Nephron (organoid): ENCODE results near the gene VSX2.

Experiments used
- H3K27ac Mint-ChIP-seq, 3 experiments: 2 replicates each; pipeline ENCODE4 v1.8.0; 2020; ENCODE audit warnings: mixed read lengths in 3 of 3, mild to moderate bottlenecking in 2 of 3, moderate library complexity in 1 of 3
- H3K27me3 Mint-ChIP-seq: 2 replicates; pipeline ENCODE4 v1.8.0; 2021; ENCODE audit warnings: low read depth, mild to moderate bottlenecking, moderate library complexity, mixed read lengths
- H3K36me3 Mint-ChIP-seq: 2 replicates; pipeline ENCODE4 v1.8.0; 2020; ENCODE audit warnings: low read depth, mixed read lengths
- H3K4me1 Mint-ChIP-seq: 2 replicates; pipeline ENCODE4 v1.8.0; 2020; ENCODE audit warnings: mixed read lengths
- H3K4me3 Mint-ChIP-seq, 3 experiments: 2 replicates each; pipeline ENCODE4 v1.8.0; 2020; ENCODE audit warnings: mild to moderate bottlenecking in 3 of 3, mixed read lengths in 3 of 3, moderate library complexity in 2 of 3
- H3K9me3 Mint-ChIP-seq: 2 replicates; pipeline ENCODE4 v1.8.0; 2020; ENCODE audit warnings: mixed read lengths
- CTCF ChIP-seq, 3 experiments: fragments of 200-600 bp; sonication (generic); IDR thresholded peaks; one replicate each; pipeline ENCODE4 v1.5.0; 2021; ENCODE audit warnings: antibody characterized with exemption in 3 of 3; ENCODE audit not compliant: unreplicated experiment in 3 of 3

The VSX2 gene

GRCh38 chr14:74211945-74212580 is 27.2 kb upstream of the VSX2 start:
- no peak overlapping the region for H3K4me3 Mint-ChIP-seq
- no peaks in the 10 kb centered on the region for H3K4me1 Mint-ChIP-seq
- H3K27ac Mint-ChIP-seq, result no peak overlapping the region
- H3K27me3 Mint-ChIP-seq, result peaks cover 40% of the 10 kb centered on the region
- no peak for TF ChIP-seq CTCF (IDR thresholded peaks at IDR 0.05; ENCODE audit: unreplicated experiment in 3 of 3)
- H3K36me3 Mint-ChIP-seq, result no peaks in the 10 kb centered on the region
- H3K9me3 Mint-ChIP-seq, result no peaks in the 10 kb centered on the region

- no peak overlapping the region for H3K4me3 Mint-ChIP-seq
- no peaks in the 10 kb centered on the region for H3K4me1 Mint-ChIP-seq
- H3K9me3 Mint-ChIP-seq, result no peaks in the 10 kb centered on the region
- no peak for TF ChIP-seq CTCF (IDR thresholded peaks at IDR 0.05; ENCODE audit: unreplicated experiment in 3 of 3)
- H3K27me3 Mint-ChIP-seq, result peaks cover 48% of the 10 kb centered on the region
- H3K27ac Mint-ChIP-seq, result no peak overlapping the region
- no peaks in the 10 kb centered on the region for H3K36me3 Mint-ChIP-seq
Observed at GRCh38 chr14:74213907-74214803, 25.1 kb upstream of the VSX2 start.

- Mint-ChIP-seq H3K27me3 (peaks cover 60% of the 10 kb centered on the region), H3K36me3 (no peaks in the 10 kb centered on the region), H3K27ac (no peak overlapping the region), H3K9me3 (no peaks in the 10 kb centered on the region), H3K4me1 (no peaks in the 10 kb centered on the region), H3K4me3 (no peak overlapping the region)
- no peak for TF ChIP-seq CTCF (IDR thresholded peaks at IDR 0.05; ENCODE audit: unreplicated experiment in 3 of 3)
Observed at GRCh38 chr14:74216671-74217070, 22.6 kb upstream of the VSX2 start.

GRCh38 chr14:74217672-74218448 is 21.4 kb upstream of the VSX2 start:
- TF ChIP-seq CTCF (IDR thresholded peaks at IDR 0.05; ENCODE audit: unreplicated experiment in 3 of 3), result peak; percentile 93 to 97 (median 96)
- Mint-ChIP-seq H3K36me3 (no peaks in the 10 kb centered on the region), H3K4me1 (no peaks in the 10 kb centered on the region), H3K27me3 (peaks cover 63% of the 10 kb centered on the region), H3K27ac (no peak overlapping the region), H3K9me3 (no peaks in the 10 kb centered on the region), H3K4me3 (no peak overlapping the region)

- no peaks in the 10 kb centered on the region for H3K36me3 Mint-ChIP-seq
- H3K4me1 Mint-ChIP-seq, result no peaks in the 10 kb centered on the region
- H3K27ac Mint-ChIP-seq, result no peak overlapping the region
- H3K9me3 Mint-ChIP-seq, result no peaks in the 10 kb centered on the region
- no peak overlapping the region for H3K4me3 Mint-ChIP-seq
- no peak for TF ChIP-seq CTCF (IDR thresholded peaks at IDR 0.05; ENCODE audit: unreplicated experiment in 3 of 3)
- peaks cover 60% of the 10 kb centered on the region for H3K27me3 Mint-ChIP-seq
Observed at GRCh38 chr14:74218462-74218861, 20.8 kb upstream of the VSX2 start.
